ENCODE measurements around the gene ZNF423.

Gene ZNF423

GRCh38 chr16:49454426-49455180, 401.3 kb downstream of the ZNF423 start:
- in situ Hi-C loops (cut with MboI; ENCODE audit: low sequenced_read_pairs): no loop called here

- in situ Hi-C loops (cut with MboI; ENCODE audit: low sequenced_read_pairs): no loop called here
Observed at GRCh38 chr16:49453983-49454382, 401.9 kb downstream of the ZNF423 start.

DNA sequence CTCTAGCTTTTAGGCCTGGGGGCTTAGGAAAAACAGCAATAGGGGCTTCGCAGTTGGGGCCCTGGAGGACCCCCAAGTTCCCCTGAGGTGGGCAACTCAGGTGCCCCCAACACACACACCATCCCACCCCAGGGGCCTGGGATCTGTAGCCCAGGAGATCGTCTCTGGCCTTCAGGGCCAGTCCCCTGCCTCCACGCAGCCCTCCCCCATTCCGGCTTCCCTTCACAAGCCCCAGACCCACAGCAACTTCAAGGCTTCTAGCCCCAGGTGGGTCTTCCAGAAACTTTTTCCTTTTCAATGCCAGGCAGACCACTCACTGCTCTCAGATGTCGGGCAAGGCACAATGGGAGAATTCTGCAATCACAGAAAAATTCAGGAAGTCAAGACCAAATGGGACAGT, 402.9 kb downstream of the ZNF423 start:
- in situ Hi-C loops (cut with MboI; ENCODE audit: low sequenced_read_pairs): no loop called here

DNA sequence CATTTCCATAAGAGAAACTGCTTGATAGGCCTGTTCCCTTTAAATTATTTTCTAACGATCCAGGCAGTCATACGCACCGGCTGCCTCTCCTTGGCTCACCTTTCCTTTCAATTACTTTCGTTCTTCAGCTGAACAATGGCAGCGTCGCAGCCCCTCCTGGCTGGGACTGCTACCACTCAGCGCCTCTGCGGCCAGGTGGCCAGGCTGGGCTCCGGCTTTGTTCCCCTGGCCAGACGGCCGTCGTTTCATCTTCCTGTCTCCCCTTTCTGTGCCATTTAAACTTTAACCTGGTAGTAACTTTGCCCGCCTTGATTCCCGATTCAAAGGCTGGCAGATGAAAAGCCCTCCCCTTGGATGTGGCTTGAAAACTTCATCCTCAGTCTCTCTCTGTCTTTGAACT, 403.3 kb downstream of the ZNF423 start:
- in situ Hi-C loops (cut with MboI; ENCODE audit: low sequenced_read_pairs): no loop called here

DNA sequence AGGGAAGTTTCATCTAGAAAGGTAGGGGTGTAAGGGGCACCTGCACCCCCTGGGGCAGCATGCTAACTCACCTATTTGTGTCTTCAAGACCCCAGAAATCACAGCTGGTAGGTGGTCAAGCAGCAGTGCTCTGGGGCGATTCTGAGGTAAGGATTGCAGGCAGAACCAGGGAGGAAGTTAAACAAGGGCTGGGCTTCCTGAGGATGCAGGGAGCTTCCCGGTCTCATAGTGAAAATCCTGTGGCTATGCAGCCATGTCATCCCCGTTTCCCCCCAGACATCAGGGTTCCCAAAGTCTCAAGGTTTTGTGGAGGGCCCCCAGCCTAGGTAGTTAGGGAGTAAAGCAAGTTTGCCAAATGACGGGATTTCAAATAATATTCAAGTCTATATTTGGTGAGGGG, 403.8 kb downstream of the ZNF423 start:
- in situ Hi-C loops (cut with MboI; ENCODE audit: low sequenced_read_pairs): no loop called here

DNA sequence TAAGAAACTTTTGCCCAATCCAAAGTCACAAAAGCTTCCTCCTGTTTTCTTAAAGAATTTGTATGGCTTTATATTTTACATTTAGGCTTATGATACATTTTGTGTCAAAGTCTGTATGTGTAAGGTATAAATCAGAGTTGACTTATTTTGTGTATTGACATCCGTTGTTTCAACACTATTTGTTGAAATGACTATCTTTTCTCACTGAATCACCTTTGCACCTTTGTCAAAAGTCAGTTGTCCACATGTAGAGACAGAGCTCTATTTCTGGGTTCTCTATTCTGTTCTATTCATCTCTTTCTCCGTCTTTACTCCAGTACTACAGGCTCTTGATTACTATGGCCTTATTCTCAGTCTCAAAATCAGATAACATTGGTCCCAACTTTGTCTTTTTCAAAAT, 409.1 kb downstream of the ZNF423 start:
- in situ Hi-C loops (cut with MboI; ENCODE audit: low sequenced_read_pairs): no loop called here

- in situ Hi-C loops (cut with MboI; ENCODE audit: low sequenced_read_pairs): no loop called here
Observed at GRCh38 chr16:49443576-49443975, 412.3 kb downstream of the ZNF423 start.

GRCh38 chr16:49442805-49443204, 413.1 kb downstream of the ZNF423 start:
- in situ Hi-C loops (cut with MboI; ENCODE audit: low sequenced_read_pairs): no loop called here

DNA sequence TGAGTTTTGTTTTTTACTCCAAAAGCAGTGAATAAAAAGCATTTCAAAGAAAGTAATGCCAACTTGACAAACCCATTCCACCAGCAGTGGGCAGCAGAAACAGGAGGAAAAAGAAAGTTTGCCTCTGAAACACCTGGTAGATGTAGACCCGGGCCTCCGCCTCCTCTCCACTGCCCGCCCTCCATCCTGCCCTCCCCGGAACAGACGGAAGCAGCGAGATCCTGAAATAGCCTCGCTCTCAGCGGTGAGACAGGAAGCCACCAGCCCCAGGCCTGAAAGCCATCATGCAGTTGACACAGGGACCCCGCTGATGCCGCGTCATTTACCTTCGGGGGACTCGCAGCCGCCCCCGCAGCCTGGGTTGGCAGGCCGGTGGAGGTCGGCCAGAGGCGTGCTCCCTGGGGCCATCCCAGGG, 414.5 kb downstream of the ZNF423 start:
- in situ Hi-C loops (cut with MboI; ENCODE audit: low sequenced_read_pairs): no loop called here

DNA sequence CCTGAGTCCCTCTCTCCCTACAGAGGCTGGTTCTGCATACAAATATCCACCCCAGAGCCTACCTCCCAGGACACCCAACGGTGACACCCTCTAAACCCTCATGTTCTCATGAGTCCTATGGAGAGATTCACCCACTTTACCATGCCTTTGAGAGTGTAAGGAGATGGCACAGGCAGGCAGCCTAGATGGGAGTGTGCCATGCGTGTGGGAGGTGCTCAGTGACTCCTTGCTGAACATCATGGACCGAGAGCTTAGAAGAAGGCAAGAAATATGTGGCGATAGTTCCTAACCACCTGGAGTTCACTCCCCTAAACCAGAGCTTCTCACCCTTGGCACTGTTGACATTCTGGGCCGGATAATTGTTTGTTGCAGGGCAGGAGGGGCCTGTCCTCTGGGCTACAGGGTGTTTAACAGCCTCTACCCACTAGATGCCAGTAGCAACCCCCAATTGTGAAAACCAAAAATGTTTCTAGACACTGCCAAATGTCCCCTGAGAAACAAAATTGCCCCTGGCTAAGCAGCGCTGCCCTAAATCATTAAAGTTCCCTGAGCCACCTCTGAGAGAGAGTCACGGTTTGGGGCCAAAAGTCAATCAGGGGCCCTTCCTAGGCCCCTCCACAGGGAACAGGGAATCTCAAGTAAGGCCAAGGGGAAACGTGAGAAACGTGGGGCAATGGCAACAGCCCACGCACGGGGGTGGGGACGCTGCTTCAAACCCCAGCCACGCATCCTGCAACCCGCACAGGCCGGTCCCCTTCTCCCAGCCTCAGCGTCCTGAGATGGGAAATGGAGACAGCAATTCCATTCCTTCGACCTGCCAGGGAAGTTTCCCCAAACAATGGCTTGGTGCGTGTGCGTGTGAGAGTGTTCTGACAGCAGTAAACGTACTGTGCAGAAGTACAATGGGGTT, 415.5 kb downstream of the ZNF423 start:
- in situ Hi-C loops (cut with MboI; ENCODE audit: low sequenced_read_pairs): no loop called here

DNA sequence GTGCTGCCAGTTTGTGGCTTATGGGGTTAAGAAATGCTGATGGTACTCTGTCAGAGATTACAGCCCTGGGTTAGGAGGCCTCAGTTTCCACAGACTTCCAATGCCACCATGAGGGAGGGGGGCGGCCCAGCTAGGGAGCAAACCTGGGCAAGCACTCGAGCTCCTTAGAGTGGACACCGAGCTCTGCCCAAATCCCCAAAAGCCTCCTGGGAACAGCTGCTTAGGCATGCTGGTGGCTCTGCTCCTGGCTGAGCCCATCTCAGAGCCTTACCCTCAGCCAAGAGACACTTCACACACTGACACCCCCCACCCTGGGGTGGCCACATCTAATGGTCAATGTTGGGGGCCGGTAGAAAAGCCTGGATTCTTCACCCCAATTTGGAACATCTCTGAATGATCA, 416.2 kb downstream of the ZNF423 start:
- in situ Hi-C loops (cut with MboI; ENCODE audit: low sequenced_read_pairs): no loop called here

GRCh38 chr16:49439050-49439449, 416.9 kb downstream of the ZNF423 start:
- in situ Hi-C loops (cut with MboI; ENCODE audit: low sequenced_read_pairs): no loop called here
